HK-2 (cell line): ENCODE measurements around the gene SLC6A17.

Experiments
- DNase-seq: peaks from one replicate; pipeline ENCODE4 v3.0.0-alpha.2; 2018; ENCODE audit not compliant: unreplicated experiment

SLC6A17 gene

DNA sequence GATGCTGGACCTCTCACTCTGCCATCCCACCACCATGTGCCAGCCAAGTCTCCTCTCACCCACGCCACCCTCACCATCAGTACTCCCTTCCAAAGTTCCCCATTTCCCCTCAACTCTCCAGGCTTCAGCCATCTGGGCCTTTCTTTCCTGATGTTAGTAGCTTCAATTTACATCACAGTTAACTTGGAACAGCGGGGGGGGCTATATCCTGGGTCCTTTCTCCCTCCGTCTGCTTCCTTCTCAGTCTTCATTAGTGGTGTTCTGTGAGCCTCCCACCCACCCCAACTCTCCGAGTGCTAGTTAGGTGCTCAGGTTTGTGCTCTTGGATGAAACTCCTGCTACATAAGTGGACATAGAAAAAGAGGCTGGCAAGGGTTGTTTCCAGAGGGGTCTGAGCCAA is 91.8 kb downstream of the SLC6A17 start:
- no peak for DNase-seq

DNA sequence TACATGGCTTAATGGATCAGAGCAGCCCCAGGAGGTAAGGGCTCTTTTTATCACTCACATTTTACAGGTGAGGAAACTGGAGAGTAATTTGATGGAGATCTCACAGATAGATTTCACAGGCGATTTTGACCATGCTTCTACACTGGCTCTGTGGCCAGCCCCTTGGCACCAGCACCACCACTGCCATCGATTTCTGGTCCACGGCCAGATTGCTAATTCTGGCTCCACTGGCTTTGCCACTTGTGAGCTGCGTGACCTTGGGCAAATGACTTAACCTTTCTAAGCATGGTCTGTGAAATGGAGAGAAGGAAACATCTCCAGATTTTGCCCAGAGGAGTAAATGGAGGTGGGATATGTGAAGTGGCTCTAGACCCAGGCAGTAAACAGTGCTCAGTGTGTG is 92.4 kb downstream of the SLC6A17 start:
- DNase-seq = no peak

DNA sequence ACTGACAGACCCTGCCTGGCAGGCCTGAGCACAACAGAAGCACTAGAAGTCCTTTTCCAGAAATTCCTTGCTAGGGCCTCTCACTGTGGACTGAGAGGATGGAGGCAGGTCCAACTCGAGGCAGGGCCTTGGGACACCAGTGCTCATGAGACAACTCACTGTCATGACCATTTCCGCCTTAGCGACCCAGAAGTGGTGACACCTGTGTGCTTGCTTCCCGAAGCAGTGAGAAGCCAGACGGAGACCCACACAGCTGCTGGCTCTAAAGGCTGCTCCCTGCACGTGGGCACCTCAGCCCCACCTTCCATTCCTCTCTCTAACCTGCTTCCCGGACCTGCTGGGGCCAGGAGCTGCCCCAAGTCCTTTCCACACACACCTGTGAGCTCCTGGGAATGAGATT is 92.9 kb downstream of the SLC6A17 start:
- no peak for DNase-seq

DNA sequence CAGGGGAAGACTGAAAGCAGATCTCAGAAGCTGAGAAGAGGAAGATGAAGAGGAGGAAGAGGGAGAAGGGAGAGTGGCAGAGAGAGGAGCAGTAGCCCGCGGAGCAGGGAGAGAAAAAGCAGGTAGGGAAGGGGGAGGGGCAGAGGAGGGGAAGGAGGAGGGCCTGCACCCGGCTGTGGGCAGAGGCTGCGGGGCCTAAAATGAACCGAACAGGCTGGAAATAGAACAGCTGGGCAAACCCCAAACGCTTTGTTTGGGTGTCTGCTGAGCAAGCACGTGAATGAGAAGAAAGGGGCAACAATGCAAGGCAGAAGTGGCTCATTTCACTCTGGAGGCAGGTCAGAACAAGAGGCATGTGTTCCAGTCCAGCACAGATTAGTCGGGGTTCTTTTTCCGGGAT is 93.3 kb downstream of the SLC6A17 start:
- no peak for DNase-seq

DNA sequence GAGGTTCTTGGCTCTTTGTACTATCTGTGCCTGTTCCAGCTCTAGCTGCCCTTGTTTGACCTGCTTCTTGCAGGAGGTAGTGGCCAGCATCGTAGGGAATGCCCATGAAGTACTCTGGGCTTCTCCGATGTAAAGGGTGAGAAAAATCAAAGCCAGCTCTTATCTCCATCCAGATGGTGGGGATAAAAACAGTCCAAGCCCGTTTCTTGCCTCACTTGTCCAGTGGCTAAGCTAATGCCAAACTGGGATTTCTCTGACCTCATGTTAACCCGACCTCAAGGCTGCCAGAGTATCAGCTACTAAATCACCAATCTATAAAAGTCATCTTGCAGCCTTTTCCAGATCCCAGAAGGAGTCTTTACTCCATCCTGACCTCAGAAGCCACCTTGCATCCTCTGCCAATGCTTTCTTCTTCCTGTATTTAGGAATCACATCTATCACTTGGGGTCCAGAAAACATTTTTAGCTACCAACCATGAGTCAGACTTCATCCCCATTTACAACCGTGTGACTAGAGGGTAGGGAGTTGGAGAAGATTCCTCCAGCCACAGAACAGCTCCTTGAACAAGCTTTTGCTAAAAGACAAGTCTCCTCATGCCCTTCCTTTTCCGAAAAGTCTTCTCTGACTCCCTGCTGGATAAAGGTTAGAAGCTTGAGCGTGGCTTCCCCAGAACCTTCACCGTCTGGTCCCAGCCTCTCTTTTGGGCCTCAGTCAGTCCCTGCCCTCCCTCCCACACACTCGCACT is 95.8 kb downstream of the SLC6A17 start:
- DNase-seq = no peak

DNA sequence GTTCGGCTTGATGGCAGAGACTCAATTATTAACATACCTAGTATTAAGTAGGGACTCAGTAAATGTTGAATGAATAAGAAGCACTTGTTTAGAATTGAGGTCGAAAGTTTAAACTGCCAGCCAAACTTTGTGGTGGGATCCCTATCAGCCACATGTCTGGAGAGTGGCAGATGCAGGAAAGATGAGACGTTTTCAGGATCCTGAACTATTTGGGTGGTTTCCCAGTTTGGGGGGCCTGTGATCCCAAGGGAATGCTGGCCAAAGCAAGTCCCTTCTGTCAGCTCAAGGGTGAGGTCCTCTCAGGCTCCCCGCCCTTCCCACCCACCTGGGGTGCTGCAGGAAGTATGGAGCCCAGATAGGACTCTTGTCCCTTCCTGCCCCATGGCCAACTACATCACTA is 98.5 kb downstream of the SLC6A17 start:
- DNase-seq = no peak

DNA sequence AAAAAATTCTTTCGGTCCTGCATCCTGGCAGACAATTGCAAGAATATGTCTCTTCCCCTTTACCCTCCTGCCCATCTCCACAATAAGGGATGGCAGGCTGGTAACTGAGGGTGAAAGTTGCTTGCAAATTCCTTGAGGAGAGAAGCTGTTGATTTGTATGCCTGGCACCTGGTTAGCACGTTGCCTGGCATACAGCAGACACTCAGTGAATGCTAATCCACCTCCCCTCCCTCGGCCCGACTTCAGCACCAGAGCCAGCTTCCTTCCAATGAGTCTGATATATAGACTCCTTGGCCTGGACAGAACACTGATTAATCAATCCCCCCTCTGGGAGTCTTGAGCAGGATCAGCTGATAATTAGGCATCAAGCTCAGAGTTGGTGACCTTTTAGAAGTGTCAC is 99.0 kb downstream of the SLC6A17 start:
- no peak for DNase-seq

DNA sequence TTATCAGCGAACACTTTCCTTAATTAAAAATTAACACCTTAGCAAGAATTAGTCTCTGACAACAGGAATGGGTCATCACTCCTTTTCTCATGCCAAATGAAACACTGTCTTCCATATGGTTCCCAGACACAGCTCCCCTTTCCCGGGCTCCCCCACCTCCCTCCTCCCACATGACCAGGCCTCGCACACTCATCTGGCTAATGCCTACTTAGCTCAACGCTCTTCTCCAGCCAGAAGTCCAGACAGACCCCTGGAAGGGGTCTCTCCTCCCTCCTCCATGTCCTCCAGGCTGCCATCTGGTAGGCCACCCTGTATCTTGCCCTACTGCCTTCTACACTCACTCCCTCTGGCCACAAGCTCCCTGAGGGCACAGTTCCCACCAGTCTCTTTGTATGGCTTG is 99.7 kb downstream of the SLC6A17 start:
- no peak for DNase-seq

DNA sequence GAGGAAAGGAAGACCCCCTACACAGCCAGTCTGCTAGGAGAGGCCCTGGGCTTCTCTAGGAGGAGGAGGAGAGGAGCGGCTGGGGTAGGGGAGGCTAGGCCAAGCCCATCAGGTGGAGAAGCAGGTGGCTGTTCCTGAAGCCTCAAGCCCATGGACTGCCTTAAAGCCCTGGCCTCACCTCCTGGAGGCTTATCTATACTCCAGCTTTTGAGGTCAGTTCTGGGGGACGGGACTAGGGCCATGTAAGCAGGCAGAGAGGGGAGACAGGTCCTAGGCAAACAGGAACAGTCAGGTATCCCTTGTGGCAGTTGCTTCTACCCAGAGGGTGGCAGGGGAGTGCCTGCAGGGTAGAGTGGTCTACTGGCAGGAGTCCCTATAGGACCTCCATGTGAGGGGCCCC is 100.5 kb downstream of the SLC6A17 start:
- DNase-seq = no peak
